ENCODE results near the gene ADGRD1.

The ADGRD1 gene

DNA sequence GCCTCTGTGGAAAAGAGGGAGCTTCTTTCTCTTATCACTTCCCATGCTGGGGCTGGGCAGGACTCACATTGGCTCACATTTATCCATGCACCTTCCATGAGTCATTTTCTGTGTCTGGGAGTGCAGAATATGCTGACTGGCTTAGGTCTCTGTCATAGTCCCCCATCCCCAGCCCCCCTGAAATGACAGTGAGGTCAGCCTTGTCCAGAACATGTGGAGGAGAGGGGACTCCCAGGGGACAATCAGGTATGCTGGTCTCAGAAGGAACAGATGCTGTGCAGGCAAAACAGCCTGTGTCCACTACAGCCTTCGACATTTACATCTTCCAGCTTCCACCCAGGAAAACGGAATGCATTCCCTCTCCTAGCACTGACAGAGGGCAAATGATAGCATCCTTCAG is 35.0 kb downstream of the ADGRD1 start:
- no peak for TF ChIP-seq CTCF (IDR thresholded peaks at IDR 0.05; ENCODE audit: low read length, missing control alignments)
- H3K4me3 ChIP-seq (replicated peaks; ENCODE audit: low read depth, low read length) = no peak overlapping the region
- no peak for DNase-seq (ENCODE audit: low read depth)

DNA sequence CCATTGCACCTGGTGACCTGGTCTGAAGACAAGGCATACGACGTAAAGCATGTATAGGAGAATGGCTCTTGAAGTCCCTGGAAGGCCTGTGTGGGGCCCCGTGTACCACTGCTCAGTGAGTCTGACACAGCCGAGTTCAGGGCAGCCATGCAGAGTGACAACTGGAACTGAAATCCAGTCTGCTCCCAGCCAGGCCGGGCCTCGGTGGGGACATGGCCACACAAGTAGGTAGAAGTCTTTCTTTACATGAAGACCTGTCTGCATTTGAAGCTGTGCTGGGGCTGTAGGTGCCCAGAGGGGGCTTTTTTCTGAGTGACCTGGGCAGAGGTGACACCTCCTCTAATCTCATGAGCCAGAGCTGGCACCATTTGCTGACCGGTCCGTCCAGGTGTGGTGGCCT is 35.7 kb downstream of the ADGRD1 start:
- no peak for TF ChIP-seq CTCF (IDR thresholded peaks at IDR 0.05; ENCODE audit: low read length, missing control alignments)

DNA sequence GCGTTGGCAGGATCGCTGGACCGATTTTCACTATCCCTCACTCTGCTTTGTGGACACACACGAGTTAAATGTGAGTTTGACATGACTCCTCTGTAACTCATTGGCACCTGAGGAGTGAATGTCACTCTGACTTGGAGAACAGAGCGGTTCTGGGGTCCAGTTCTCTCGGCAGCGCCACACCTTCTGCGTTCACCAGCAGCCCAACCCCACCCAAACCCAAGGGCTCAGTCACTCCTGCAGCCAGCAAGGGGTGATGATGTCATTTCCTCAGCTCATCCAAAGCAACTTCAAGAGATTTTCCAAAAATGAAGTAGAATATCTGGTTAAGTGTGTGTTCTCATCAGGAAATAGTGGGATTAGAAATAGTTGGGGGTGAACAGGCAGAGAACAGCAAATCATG is 36.3 kb downstream of the ADGRD1 start:
- no peak for TF ChIP-seq CTCF (IDR thresholded peaks at IDR 0.05; ENCODE audit: low read length, missing control alignments)
- no peak overlapping the region for H3K4me3 ChIP-seq (replicated peaks; ENCODE audit: low read depth, low read length)
- DNase-seq (ENCODE audit: low read depth) = no peak

More for the DNA sequence above, 35.7 kb downstream of the ADGRD1 start:
- no peak overlapping the region for H3K4me3 ChIP-seq (replicated peaks; ENCODE audit: low read depth, low read length)
- no peak for DNase-seq (ENCODE audit: low read depth)

GRCh38 chr12:130992448-130992847 is 38.7 kb downstream of the ADGRD1 start:
- TF ChIP-seq CTCF (IDR thresholded peaks at IDR 0.05; ENCODE audit: low read length, missing control alignments) = no peak
- H3K4me3 ChIP-seq (replicated peaks; ENCODE audit: low read depth, low read length) = no peak overlapping the region
- no peak for DNase-seq (ENCODE audit: low read depth)

DNA sequence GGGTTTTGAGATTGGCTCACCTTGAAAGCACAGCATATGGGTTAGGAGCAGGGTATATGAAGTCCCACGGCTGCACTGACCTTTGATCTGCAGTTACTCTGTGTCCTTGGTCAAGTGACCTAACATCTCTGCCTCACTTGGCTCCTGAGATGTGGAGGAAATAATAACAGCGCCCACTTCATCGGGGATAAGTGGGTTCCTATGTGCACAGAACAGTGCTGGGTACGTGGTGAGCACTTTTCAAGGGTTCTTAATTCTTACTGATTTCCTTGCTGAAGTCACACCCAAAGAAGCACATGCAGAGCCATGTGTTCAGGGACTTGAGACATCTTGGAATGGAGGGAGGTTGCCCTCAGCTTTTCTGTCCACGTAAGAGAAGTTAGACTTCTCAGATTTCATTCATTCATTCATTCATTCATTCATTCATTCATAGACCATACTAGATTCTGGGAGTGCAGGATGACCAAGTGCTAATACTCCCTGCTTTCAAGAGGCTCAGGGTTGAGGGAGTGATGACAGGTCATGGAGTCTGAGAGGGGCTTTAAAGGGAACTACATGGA is 39.4 kb downstream of the ADGRD1 start:
- H3K4me3 ChIP-seq (replicated peaks; ENCODE audit: low read depth, low read length) = no peak overlapping the region
- no peak for TF ChIP-seq CTCF (IDR thresholded peaks at IDR 0.05; ENCODE audit: low read length, missing control alignments)
- no peak for DNase-seq (ENCODE audit: low read depth)

GRCh38 chr12:130993759-130994670 is 40.3 kb downstream of the ADGRD1 start:
- no peak for DNase-seq (ENCODE audit: low read depth)
- no peak overlapping the region for H3K4me3 ChIP-seq (replicated peaks; ENCODE audit: low read depth, low read length)
- no peak for TF ChIP-seq CTCF (IDR thresholded peaks at IDR 0.05; ENCODE audit: low read length, missing control alignments)

All from fibroblast of pulmonary artery (primary cell).